GM12872 (cell line): Measurements from ENCODE around the gene ZC2HC1C.
A peak's percentile ranks its signal among the peaks of the same experiment; 100 is the strongest.

ENCODE experiments used
- TF ChIP-seq, protein P1 (sequence below): IDR thresholded peaks from 3 replicates; pipeline ENCODE4 v1.5.1; 2011; ENCODE audit warnings: low read depth, mild to moderate bottlenecking, low read length, moderate library complexity; ENCODE audit not compliant: insufficient read depth

Gene ZC2HC1C, protein sequence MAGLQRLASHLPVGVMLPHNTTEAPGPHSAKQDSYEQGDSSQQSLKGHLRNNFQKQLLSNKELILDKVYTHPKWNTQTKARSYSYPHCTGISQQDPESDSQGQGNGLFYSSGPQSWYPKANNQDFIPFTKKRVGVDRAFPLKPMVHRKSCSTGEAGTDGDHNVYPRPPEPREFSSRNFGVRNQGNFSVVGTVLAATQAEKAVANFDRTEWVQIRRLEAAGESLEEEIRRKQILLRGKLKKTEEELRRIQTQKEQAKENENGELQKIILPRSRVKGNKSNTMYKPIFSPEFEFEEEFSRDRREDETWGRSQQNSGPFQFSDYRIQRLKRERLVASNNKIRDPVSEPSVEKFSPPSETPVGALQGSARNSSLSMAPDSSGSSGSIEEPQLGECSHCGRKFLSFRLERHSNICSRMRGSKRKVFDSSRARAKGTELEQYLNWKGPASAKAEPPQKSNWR

DNA sequence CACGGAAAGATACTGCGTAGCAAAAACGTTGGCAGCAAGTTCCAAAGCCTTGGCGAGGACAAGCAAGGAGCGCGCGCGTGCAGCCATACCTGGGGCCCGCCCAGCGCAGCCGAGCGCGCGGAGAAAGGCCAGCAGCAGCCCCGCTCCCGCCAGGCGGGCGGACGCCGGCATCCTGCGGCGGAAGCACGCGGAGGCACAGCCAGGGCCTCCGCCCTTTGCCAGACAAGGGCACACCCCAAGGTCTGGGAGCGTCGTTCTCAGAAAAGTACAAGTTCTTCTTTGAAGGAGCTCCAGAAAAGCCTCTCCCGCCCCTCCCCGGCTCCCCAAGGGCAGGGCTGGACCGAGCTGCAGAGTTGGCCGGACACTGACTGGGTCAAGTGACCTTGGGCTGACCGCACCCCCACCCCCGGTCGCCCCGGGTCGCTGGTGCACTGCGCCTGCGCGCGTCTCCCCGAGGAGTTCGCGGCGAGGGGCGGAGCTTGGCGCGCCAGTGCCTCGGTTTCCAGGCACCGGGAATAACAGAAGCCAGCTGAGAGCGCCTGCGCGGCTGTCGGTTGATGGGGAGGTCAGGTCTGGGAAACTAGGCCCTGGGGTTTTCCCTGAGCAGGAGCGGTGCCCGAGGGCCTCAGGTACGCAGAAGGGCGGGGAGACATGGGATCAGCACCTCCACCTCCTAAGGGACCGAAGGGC, at the start of gene ZC2HC1C:
ZC2HC1C (plus strand) TSS at position 521 of the 690 bp plus-strand sequence. CDS start 933 bp downstream, outside the sequence.
- TF ChIP-seq, protein P1, sequence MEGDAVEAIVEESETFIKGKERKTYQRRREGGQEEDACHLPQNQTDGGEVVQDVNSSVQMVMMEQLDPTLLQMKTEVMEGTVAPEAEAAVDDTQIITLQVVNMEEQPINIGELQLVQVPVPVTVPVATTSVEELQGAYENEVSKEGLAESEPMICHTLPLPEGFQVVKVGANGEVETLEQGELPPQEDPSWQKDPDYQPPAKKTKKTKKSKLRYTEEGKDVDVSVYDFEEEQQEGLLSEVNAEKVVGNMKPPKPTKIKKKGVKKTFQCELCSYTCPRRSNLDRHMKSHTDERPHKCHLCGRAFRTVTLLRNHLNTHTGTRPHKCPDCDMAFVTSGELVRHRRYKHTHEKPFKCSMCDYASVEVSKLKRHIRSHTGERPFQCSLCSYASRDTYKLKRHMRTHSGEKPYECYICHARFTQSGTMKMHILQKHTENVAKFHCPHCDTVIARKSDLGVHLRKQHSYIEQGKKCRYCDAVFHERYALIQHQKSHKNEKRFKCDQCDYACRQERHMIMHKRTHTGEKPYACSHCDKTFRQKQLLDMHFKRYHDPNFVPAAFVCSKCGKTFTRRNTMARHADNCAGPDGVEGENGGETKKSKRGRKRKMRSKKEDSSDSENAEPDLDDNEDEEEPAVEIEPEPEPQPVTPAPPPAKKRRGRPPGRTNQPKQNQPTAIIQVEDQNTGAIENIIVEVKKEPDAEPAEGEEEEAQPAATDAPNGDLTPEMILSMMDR = no peak

DNA sequence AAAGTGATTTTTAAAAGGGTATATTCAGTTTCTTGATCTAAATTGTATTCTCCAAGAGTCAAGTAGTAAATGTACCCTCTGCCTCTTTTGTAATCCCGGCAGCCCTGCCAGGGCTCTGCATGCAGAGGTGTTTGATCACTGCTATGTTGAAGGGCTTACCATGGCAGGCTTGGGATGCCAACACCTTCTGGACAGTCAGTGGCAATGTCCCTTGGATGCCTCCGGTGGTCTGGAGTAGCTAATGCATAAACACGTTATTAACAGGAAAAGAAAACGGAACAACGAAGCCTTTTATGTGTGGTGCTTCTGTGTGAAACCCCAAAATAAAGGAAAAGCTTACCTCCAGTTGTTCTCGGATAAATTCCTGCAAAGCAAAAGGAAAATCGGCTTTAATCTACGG, 46.8 kb upstream of the ZC2HC1C start:
- TF ChIP-seq, protein P1 = peak; percentile 59

DNA sequence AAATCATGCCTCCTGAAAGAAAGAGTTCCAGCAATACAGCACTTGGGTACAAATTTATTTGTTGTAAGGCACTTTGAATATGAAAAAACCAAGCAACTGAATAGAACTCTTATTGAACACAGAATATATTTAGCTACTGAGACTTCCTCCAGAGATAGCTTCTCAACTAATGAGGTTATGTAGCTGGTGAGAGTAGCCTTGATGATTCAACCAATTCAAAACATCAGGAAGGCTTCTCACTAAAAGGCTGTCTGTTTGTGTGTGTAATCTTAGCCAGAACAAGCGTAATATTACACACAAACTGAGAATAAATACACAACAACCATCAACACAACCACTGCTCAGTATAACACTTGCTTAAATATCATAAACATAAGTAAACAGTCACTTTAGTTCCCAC, 46.3 kb upstream of the ZC2HC1C start:
- TF ChIP-seq, protein P1 = no peak

DNA sequence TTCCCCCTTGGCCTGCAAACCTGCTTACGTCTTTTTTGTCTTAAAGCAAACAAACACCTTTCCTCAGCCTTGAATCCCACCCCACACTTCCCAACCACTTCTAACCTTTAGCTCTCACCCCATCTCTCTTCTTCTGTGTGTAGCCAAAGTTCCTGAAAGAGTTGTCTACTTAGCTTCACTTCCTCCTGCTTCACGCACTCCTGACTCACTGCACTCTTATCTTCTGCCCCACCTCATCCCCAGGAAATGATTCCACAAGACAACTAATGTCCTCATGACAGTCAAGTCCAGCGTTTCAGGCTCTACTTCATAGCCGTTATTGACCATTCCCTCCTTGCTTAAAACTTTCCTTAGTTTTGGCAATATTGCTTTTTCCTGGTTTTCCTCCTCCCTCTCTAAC, 44.4 kb upstream of the ZC2HC1C start:
- TF ChIP-seq, protein P1 = no peak

DNA sequence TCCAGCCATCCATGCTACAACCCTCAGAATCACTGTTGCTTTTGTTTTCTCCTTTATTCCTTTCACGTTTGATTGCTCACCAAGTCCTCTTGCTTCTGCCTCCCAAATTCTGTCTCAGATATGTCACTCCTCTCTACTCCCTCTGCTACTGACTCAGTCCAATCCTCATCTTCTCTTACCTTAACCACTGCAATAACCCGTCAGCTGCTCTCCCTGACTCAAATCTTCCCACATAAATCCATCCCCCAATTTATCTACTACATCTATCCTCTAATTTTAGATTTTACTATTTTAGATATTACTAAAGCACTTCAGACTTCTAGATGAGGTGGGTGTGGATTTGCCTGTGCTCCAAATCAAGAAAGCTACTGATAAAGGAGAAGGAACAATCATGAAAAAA, 43.6 kb upstream of the ZC2HC1C start:
- TF ChIP-seq, protein P1 = no peak

DNA sequence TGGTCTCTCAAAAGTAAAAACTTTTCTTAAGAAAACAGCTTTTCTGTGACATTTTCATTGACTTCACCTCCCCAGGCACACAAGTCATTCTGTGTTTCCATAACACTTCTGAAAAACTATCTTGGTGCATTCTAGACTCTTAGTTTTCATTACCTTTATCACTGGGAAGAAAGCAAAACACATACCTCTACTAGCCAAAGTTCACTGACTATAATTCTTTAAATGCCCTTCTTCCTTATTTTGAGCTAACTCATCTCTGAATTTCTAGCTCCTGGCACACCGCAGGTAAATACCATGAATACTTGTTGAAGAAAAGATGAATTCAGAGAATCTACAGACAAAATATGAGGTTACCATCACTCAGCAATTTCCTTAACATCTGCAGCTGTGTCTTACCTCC, 39.3 kb upstream of the ZC2HC1C start:
- TF ChIP-seq, protein P1 = no peak

DNA sequence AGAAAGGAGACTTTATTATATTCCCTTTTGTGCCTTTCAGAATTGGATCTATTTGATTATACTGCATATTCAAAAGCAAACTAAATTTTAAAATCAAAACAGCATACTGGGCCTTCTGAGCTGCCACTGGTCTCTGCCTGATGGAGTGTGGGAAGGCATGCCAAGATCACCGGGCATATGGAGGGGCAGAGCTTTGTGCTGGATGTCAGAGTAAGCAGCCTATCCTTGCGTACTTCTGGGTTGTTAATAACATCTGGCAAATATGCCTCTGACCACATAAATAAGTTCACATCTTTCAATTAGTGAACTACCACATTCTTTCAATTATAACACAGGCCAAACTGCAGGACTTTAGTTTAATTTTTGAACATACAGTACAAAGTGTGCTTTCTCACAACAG, 36.5 kb upstream of the ZC2HC1C start:
- TF ChIP-seq, protein P1 = no peak
